GM10248 (cell line): ENCODE data around the gene CX3CL1.

ENCODE experiments used
- CTCF ChIA-PET: fragments of 300-600 bp; sonication (Branson Sonifier 250); formaldehyde crosslinking; extraction: SDS; loops from one replicate; lab custom pipeline; 2021; ENCODE audit warnings: antibody characterized with exemption; lab: Yijun Ruan, JAX
- POLR2A ChIA-PET: fragments of 350-650 bp; sonication (Branson Sonifier 250); formaldehyde crosslinking; extraction: SDS; loops from one replicate; lab custom pipeline; 2020; ENCODE audit warnings: antibody characterized with exemption; lab: Yijun Ruan, JAX
- DNase-seq: peaks from one replicate; pipeline ENCODE4 v3.0.0; 2012; ENCODE audit errors: extremely low spot score
- TF ChIP-seq, protein P1 (sequence below): IDR thresholded peaks from 2 replicates; pipeline ENCODE4 v1.5.1; 2012; ENCODE audit warnings: mild to moderate bottlenecking, low read depth; ENCODE audit errors: extremely low read depth, missing control alignments, control extremely low read depth

Gene CX3CL1

DNA sequence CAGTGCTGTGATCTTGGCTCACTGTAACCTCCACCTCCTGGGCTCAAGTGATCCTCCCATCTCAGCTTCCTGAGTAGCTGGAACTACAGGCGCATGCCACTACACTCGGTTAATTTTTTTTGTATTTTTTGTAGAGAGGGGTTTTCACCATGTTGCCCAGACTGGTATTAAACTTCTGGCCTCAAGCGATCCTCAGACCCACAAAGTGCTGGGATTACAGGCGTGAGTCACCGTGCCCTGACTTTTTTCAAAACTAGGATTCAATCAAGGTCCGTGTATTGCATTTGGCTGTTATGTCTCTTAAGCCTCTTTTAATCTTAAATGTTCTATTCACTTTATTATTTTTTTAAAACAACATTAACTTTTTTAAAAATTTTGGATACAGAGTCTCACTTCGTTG, 18.0 kb upstream of the CX3CL1 start:
- CTCF ChIA-PET = interaction anchor here (3.1 kb wide), 1 partner anchor 12 kb away, joined by 16 read pairs; no protein-coding TSS in a partner anchor

DNA sequence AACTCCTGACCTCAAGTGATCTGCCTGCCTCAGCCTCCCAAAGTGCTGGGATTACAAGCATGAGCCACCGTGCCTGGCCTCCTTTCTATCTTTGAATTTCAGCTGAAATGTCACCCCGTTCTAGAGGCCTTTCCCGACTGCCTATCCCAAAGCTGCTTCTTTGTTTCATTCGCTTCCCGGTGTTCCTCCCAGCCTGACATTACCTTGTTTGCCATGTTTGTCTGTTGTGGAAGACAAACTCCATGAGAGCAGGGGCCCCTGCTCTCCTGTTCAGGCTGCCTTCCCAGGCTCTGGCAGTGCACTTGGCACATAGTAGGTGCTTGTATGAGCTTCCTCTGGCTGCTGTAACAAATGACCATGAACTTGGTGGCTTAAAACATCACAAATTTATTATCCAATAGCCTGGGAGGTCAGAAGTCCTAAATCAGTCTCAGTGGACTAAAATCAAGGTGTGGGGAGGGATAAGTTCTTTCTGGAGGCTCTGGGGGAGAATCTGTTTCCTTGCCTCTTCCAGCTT, 16.3 kb upstream of the CX3CL1 start:
- ChIA-PET POLR2A (no interaction called here), CTCF (interaction anchor here (1.3 to 3.4 kb wide), 3 partner anchors 22 to 62 kb away, joined by 3 to 22 read pairs (median 4); no protein-coding TSS in a partner anchor)
- TF ChIP-seq, protein P1, sequence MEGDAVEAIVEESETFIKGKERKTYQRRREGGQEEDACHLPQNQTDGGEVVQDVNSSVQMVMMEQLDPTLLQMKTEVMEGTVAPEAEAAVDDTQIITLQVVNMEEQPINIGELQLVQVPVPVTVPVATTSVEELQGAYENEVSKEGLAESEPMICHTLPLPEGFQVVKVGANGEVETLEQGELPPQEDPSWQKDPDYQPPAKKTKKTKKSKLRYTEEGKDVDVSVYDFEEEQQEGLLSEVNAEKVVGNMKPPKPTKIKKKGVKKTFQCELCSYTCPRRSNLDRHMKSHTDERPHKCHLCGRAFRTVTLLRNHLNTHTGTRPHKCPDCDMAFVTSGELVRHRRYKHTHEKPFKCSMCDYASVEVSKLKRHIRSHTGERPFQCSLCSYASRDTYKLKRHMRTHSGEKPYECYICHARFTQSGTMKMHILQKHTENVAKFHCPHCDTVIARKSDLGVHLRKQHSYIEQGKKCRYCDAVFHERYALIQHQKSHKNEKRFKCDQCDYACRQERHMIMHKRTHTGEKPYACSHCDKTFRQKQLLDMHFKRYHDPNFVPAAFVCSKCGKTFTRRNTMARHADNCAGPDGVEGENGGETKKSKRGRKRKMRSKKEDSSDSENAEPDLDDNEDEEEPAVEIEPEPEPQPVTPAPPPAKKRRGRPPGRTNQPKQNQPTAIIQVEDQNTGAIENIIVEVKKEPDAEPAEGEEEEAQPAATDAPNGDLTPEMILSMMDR = no peak
- no peak for DNase-seq

More for the DNA sequence above, 18.0 kb upstream of the CX3CL1 start:
- no peak for DNase-seq
- TF ChIP-seq, protein P1 = no peak
- POLR2A ChIA-PET = no interaction called here

DNA sequence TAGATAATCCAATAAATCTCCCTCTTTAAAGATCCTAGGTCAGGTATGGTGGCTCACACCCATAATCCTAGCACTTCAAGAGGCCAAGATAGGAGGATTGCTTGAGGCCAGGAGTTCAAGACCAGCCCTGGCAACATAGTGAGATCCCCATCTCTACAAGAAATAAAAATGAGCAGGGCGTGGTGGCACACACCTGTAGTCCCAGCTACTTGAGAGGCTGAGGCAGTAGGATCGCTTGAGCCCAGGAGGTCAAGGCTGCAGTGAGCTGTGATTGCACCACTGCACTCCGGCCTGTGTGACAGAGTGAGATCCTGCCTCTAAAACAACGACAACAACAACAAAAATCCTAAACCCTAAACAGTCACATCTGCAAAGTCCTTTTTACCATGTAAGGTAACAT, 15.7 kb upstream of the CX3CL1 start:
- ChIA-PET POLR2A (interaction anchor here (1.2 kb wide), 1 partner anchor 14 kb away, joined by 3 read pairs; no protein-coding TSS in a partner anchor), CTCF (interaction anchor here (1.3 to 3.4 kb wide), 3 partner anchors 22 to 61 kb away, joined by 3 to 22 read pairs (median 4); no protein-coding TSS in a partner anchor)
- TF ChIP-seq, protein P1 = no peak
- DNase-seq = no peak

DNA sequence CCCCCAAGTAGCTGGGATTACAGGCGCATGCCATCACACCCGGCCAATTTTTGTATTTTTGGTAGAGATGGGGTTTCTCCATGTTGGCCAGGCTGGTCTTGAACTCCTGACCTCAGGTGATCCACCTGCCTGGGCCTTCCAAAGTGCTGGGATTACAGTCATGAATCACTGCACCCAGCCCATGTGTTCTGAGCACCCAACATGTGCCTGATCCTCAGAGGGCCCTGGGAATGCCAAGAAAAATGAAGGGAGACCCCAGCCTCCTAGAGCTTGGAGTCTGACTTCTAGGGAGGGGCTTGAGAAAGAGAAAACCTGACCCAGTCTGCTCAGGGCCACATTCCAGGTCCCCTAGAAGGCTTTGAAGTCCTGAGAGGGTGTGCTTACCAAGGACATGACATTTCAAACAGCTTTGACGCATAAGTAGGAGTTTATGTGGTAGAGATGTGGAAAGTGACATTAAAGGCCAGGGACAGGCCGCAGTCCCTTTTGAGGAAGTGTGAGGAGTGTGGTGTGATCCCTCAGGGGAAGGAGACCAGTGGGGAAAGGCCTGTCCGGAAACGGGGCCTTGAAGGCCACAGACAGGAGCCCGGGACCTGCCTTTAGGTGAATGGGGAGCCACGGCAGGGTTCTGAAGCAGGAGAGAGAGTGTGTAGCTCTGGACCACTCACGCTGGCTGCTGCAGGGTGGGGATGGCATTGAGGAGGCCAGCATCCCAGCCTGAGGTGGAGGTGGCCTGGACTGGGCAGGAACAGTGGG, 14.8 kb upstream of the CX3CL1 start:
- POLR2A ChIA-PET = interaction anchor here (0.6 to 1.2 kb wide), 4 partner anchors 8 to 15 kb away, joined by 3 to 5 read pairs (median 3); partner anchors contain the start of gene CX3CL1
- CTCF ChIA-PET = interaction anchor here (1.0 to 3.4 kb wide), 3 partner anchors 9 to 60 kb away, joined by 3 to 22 read pairs (median 7); no protein-coding TSS in a partner anchor
- no peak for DNase-seq
- TF ChIP-seq, protein P1 = no peak

DNA sequence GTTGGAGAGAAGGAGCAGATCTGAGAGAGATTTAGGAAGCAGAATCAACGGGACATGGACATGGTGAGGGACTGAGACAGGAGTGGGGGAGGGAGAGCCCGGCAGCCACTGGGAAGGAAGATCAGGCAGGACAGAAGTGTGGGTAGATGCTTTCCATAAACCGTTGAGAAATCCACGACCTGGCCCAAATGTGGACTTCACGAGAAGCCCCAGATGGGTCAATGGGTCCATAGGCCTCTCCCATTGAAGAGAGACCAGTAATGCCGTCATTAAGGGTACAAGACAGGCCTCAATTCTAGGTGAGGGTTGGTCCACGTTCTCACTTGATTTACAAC, 14.2 kb upstream of the CX3CL1 start:
- POLR2A ChIA-PET = interaction anchor here (0.6 kb wide), 1 partner anchor 8 kb away, joined by 5 read pairs; no protein-coding TSS in a partner anchor
- CTCF ChIA-PET = interaction anchor here (1.0 to 3.4 kb wide), 3 partner anchors 10 to 60 kb away, joined by 3 to 22 read pairs (median 7); no protein-coding TSS in a partner anchor
- DNase-seq = peak; percentile 35
- TF ChIP-seq, protein P1 = no peak

DNA sequence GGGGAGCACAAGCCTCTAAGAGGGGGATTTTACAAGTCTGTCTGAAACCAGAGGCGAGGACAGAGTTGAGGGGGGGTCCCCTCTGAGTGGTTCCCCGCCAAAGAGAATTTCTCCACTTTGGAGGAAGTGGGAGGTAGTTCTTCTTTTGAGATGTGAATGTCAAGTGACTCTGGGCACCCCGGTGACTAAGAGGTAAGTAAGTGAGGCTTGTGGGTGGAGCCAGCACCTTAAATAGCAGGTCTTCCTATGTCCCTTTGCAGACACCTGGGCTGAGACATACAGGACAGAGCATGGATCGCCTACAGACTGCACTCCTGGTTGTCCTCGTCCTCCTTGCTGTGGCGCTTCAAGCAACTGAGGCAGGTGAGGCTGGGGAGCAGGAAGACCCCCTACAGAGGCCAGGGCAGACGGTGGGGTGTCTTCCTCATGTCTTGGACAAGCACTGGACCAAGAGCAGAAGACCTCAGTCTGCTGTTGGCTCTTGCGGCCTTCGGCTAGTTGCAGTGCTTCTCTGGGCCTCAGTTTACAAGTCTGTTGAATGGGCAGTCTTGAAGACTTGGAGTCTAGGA, 13.7 kb upstream of the CX3CL1 start, which contains the start of gene CCL22:
Gene CCL22, plus strand, starts transcription at position 257 of the 569 bp plus-strand sequence. Its CDS starts 34 bp downstream, at position 291.
- ChIA-PET POLR2A (no interaction called here), CTCF (interaction anchor here (1.2 to 3.4 kb wide), 6 partner anchors 13 to 59 kb away, joined by 3 to 30 read pairs (median 4); no protein-coding TSS in a partner anchor)
- peak; percentile 82 for DNase-seq
- TF ChIP-seq, protein P1 = no peak
